ENCODE measurements around the gene GNAQ. TPM values are rescaled to one million over a fixed set of nuclear protein-coding genes. Genes with fewer than 3 reads are reported as not detected.
"Not testable (repeated sequence)": the region's sequence is repeated elsewhere in the genome, so short reads cannot be mapped to it uniquely, and the experiment has no call there.

The GNAQ gene
- total RNA-seq, 2 experiments from 2014 or later = 22.4 to 22.7 TPM

GRCh38 chr9:77747163-77747562, 284.4 kb downstream of the GNAQ start:
- H3K27ac Mint-ChIP-seq = peak overlapping the region; percentile 77
- H3K36me3 Mint-ChIP-seq = peaks cover 25% of the 10 kb centered on the region
- DNase-seq = no peak
- peaks cover 4% of the 10 kb centered on the region for H3K9me3 Mint-ChIP-seq
- no peak overlapping the region for H3K4me3 Mint-ChIP-seq
- H3K4me1 Mint-ChIP-seq = peaks cover 42% of the 10 kb centered on the region
- no peaks in the 10 kb centered on the region for H3K27me3 Mint-ChIP-seq

DNA sequence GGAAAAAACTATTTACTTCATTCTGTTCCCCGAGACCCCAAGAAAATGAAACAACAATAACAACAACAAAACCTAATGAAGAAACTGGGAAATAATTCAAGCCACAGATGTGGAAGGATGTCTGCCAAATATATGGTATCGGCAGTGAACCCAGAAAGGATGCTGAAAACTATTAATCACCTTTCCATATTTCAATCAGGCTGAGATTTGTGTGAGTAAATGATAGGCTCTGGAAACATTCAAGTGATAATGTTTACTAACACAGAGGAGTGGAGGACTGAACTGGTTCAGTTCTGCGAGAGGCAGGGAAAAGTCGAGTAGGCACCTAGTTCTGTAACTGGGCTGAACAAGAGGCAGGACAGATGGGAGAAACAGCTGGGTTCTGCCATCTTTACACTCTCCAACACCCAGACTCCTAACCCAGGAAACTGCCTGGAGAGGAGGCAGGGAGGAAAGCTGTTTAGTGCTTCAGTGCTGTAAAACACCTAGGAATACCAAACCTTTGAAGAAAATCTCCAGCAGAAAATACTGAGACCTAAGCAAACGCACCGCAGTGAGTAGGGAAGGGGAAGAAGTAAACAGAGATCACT, 286.7 kb downstream of the GNAQ start:
- Mint-ChIP-seq H3K4me3 (no peak overlapping the region), H3K36me3 (peaks cover 25% of the 10 kb centered on the region), H3K9me3 (peaks cover 4% of the 10 kb centered on the region), H3K4me1 (peaks cover 35% of the 10 kb centered on the region), H3K27ac (peak overlapping the region; percentile 58), H3K27me3 (no peaks in the 10 kb centered on the region)
- no peak for DNase-seq

- Mint-ChIP-seq H3K4me1 (peaks cover 44% of the 10 kb centered on the region), H3K9me3 (peaks cover 4% of the 10 kb centered on the region), H3K4me3 (no peak overlapping the region), H3K27me3 (no peaks in the 10 kb centered on the region), H3K36me3 (peaks cover 25% of the 10 kb centered on the region), H3K27ac (no peak overlapping the region)
- no peak for DNase-seq
These were observed 288.2 kb downstream of the GNAQ start for GRCh38 chr9:77743386-77743785.

- DNase-seq = no peak
- Mint-ChIP-seq H3K4me3 (no peak overlapping the region), H3K4me1 (peaks cover 11% of the 10 kb centered on the region), H3K9me3 (no peaks in the 10 kb centered on the region), H3K27me3 (no peaks in the 10 kb centered on the region), H3K36me3 (peaks cover 7% of the 10 kb centered on the region), H3K27ac (no peak overlapping the region)
These were observed 292.7 kb downstream of the GNAQ start for GRCh38 chr9:77738932-77739331.

- Mint-ChIP-seq H3K4me3 (no peak overlapping the region), H3K27ac (no peak overlapping the region), H3K9me3 (no peaks in the 10 kb centered on the region), H3K27me3 (no peaks in the 10 kb centered on the region), H3K36me3 (peaks cover 11% of the 10 kb centered on the region), H3K4me1 (peaks cover 10% of the 10 kb centered on the region)
- no peak for DNase-seq
These were observed 296.1 kb downstream of the GNAQ start for GRCh38 chr9:77735494-77735893.

GRCh38 chr9:77731930-77732329, 299.7 kb downstream of the GNAQ start:
- no peak for DNase-seq
- peaks cover 23% of the 10 kb centered on the region for H3K4me1 Mint-ChIP-seq
- no peak overlapping the region for H3K4me3 Mint-ChIP-seq
- peaks cover 2% of the 10 kb centered on the region for H3K9me3 Mint-ChIP-seq
- H3K27ac Mint-ChIP-seq = no peak overlapping the region
- peaks cover 31% of the 10 kb centered on the region for H3K36me3 Mint-ChIP-seq
- no peaks in the 10 kb centered on the region for H3K27me3 Mint-ChIP-seq

GRCh38 chr9:77731008-77731698, 300.5 kb downstream of the GNAQ start:
- Mint-ChIP-seq H3K27me3 (no peaks in the 10 kb centered on the region), H3K9me3 (peaks cover 2% of the 10 kb centered on the region), H3K27ac (peak overlapping the region; percentile 38), H3K36me3 (peaks cover 38% of the 10 kb centered on the region), H3K4me3 (no peak overlapping the region), H3K4me1 (peaks cover 30% of the 10 kb centered on the region)
- no peak for DNase-seq

DNA sequence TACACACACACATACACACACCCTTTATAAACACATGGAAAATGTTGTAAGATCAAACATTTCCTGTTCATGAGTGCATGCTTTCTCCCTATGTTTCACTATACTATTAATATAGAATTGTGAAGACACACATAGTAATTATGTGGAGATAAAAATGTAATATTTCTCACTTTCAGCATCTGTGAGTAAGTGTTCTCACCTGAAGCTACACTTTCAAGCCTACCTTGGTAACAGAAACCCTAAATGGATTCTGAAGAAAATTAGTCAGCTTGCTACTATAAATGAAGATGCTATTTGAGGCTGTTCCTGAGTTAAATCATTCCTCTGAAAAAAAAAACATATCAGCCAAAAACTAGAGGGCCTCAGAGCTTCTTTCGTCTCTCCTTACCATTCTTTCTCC, 302.4 kb downstream of the GNAQ start:
- H3K4me1 Mint-ChIP-seq = peaks cover 38% of the 10 kb centered on the region

GRCh38 chr9:77726814-77727213, 304.8 kb downstream of the GNAQ start:
- Mint-ChIP-seq H3K4me1 (peaks cover 38% of the 10 kb centered on the region), H3K9me3 (peaks cover 2% of the 10 kb centered on the region), H3K36me3 (peaks cover 42% of the 10 kb centered on the region)

More for the DNA sequence above, 302.4 kb downstream of the GNAQ start:
- H3K27me3 Mint-ChIP-seq = no peaks in the 10 kb centered on the region
- DNase-seq = no peak
- H3K27ac Mint-ChIP-seq = peak overlapping the region; percentile 70
- peaks cover 46% of the 10 kb centered on the region for H3K36me3 Mint-ChIP-seq
- no peak overlapping the region for H3K4me3 Mint-ChIP-seq
- peaks cover 2% of the 10 kb centered on the region for H3K9me3 Mint-ChIP-seq

DNA sequence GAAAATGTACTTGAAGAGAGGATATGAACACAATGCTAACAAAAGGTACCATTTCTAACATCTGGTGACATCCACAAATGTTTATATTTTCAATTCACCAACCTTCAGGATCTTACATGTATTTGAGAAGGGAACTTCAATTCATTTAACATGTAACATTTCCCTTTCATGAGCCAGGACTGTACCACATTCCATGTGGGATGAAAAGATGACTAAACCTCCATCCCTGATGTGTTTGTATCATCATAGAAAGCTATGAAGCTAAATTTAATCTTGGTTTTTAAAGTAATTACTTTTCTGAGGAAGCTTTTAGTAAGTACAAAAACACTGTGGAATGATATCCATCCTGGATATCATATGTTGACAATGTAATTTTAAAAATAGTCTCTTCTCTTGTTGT, 305.3 kb downstream of the GNAQ start:
- H3K36me3 Mint-ChIP-seq = peaks cover 44% of the 10 kb centered on the region
- no peak for DNase-seq
- peak overlapping the region; percentile 4 for H3K4me3 Mint-ChIP-seq
- H3K4me1 Mint-ChIP-seq = peaks cover 36% of the 10 kb centered on the region
- no peaks in the 10 kb centered on the region for H3K27me3 Mint-ChIP-seq
- peak overlapping the region; percentile 84 for H3K27ac Mint-ChIP-seq
- H3K9me3 Mint-ChIP-seq = peaks cover 2% of the 10 kb centered on the region

More at GRCh38 chr9:77726814-77727213, 304.8 kb downstream of the GNAQ start:
- DNase-seq = no peak
- peak overlapping the region; percentile 84 for H3K27ac Mint-ChIP-seq
- no peak overlapping the region for H3K4me3 Mint-ChIP-seq
- H3K27me3 Mint-ChIP-seq = no peaks in the 10 kb centered on the region

GRCh38 chr9:77725820-77726219, 305.8 kb downstream of the GNAQ start:
- peaks cover 44% of the 10 kb centered on the region for H3K36me3 Mint-ChIP-seq
- H3K4me3 Mint-ChIP-seq = peak overlapping the region; percentile 4
- H3K4me1 Mint-ChIP-seq = peaks cover 36% of the 10 kb centered on the region
- H3K9me3 Mint-ChIP-seq = peaks cover 2% of the 10 kb centered on the region
- DNase-seq = peak; percentile 22
- H3K27ac Mint-ChIP-seq = peak overlapping the region; percentile 84
- no peaks in the 10 kb centered on the region for H3K27me3 Mint-ChIP-seq

DNA sequence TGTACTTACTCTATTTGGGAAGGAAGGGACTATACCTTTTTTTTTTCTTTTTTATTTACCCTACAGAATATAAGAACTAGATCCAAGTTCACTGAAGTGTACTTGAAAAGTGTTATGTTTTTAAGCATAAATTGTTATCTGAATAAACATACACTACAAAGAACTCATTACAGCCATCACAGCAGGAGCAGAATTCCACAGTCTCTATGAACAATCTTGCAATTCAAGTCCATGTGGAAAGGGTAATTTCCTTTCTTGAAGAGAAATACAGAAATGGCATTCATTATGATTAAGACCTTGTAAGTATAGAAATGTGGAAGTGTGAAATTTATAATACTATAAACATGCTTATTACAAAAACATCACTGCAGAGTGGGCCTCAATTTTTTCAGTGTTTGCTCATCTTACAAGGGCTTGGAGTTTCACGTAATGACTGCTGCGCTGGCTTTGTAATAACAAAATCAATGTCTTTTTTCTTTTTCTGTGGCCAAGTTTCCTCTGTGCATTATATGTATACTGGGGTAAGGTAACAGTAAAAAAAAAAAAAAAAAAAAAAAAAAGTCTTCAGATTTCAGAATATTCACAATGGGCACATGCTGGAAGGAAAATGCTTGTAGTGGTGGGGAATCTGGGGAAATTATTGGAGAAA, 306.4 kb downstream of the GNAQ start:
- Mint-ChIP-seq H3K4me1 (peaks cover 36% of the 10 kb centered on the region), H3K27ac (peak overlapping the region; percentile 84), H3K4me3 (peak overlapping the region; percentile 4), H3K36me3 (peaks cover 49% of the 10 kb centered on the region), H3K9me3 (peaks cover 2% of the 10 kb centered on the region), H3K27me3 (no peaks in the 10 kb centered on the region)
- no peak for DNase-seq

DNA sequence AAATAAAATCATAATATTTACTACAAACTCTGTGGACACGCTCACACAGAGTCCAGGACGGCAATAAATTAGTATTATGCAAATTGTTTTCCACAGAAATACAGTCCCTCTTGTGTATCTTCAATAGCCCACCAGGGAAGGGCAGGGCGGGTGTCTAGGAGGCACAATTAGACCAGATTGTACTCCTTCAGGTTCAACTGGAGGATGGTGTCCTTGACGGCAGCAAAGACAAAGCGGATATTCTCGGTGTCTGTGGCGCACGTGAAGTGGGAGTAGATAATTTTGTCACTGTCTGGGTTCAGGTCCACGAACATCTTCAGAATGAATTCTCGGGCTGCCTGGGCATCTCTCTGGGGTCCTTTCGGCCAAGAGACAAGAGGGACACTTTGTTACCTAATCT, 310.5 kb downstream of the GNAQ start:
- Mint-ChIP-seq H3K36me3 (peaks cover 27% of the 10 kb centered on the region), H3K4me1 (peaks cover 25% of the 10 kb centered on the region)
- H3K27ac Mint-ChIP-seq, H3K27me3 Mint-ChIP-seq, H3K4me3 Mint-ChIP-seq, H3K9me3 Mint-ChIP-seq, DNase-seq: not testable (repeated sequence)

- Mint-ChIP-seq H3K4me1 (peaks cover 19% of the 10 kb centered on the region), H3K27me3 (no peaks in the 10 kb centered on the region), H3K4me3 (no peak overlapping the region), H3K27ac (no peak overlapping the region), H3K36me3 (peaks cover 18% of the 10 kb centered on the region), H3K9me3 (no peaks in the 10 kb centered on the region)
- DNase-seq = no peak
These were observed 312.3 kb downstream of the GNAQ start for GRCh38 chr9:77719321-77719720.

DNA sequence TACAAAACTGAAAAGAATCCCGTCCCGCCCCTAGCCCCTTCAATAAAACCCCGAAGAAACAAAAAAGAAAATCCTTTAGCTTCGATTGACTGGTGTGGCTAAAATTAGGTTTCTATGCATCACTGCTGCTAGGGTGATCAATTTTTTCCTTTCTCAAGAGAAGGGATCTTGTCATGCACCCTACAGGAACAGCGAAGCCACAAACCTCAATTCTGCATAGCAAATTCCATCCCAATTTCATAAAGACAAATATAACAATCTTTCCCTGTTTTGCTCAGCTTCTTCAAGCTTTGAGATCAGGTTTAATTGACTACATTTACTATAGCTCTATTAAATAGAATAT, 313.3 kb downstream of the GNAQ start:
- DNase-seq, H3K4me3 Mint-ChIP-seq, H3K9me3 Mint-ChIP-seq, H3K27me3 Mint-ChIP-seq: not testable (repeated sequence)
- Mint-ChIP-seq H3K4me1 (peaks cover 19% of the 10 kb centered on the region), H3K36me3 (peaks cover 13% of the 10 kb centered on the region), H3K27ac (peak overlapping the region; percentile 77)
